HEK293 (cell line): ENCODE data around the gene NAA80.

Source experiments
- KLF16 ChIP-seq: fragments of 450-650 bp; formaldehyde crosslinking; IDR thresholded peaks from 2 replicates; pipeline ENCODE4 v1.5.1; 2017; ENCODE audit warnings: missing biosample characterization, missing genetic modification characterization
- KLF8 ChIP-seq: fragments of 450-650 bp; formaldehyde crosslinking; IDR thresholded peaks from 2 replicates; pipeline ENCODE4 v1.5.1; 2016; ENCODE audit warnings: missing biosample characterization, missing genetic modification characterization
- KLF9 ChIP-seq: fragments of 450-650 bp; formaldehyde crosslinking; IDR thresholded peaks from 2 replicates; pipeline ENCODE4 v1.5.1; 2016; ENCODE audit warnings: missing biosample characterization, missing genetic modification characterization, low read depth
- PRDM10 ChIP-seq: fragments of 450-650 bp; formaldehyde crosslinking; IDR thresholded peaks from 2 replicates; pipeline ENCODE4 v1.5.1; 2016; ENCODE audit warnings: missing biosample characterization, missing genetic modification characterization
- SALL2 ChIP-seq: fragments of 450-650 bp; formaldehyde crosslinking; IDR thresholded peaks from 2 replicates; pipeline ENCODE4 v1.5.0; 2017; ENCODE audit warnings: missing biosample characterization, mild to moderate bottlenecking, missing genetic modification characterization, borderline replicate concordance
- SCRT2 ChIP-seq: fragments of 450-650 bp; formaldehyde crosslinking; IDR thresholded peaks from 2 replicates; pipeline ENCODE4 v1.5.1; 2016; ENCODE audit warnings: missing biosample characterization, missing genetic modification characterization
- TSHZ1 ChIP-seq: fragments of 450-650 bp; formaldehyde crosslinking; IDR thresholded peaks from 2 replicates; pipeline ENCODE4 v1.5.1; 2016; ENCODE audit warnings: missing biosample characterization, missing genetic modification characterization, borderline replicate concordance
- ZBTB6 ChIP-seq: fragments of 450-650 bp; formaldehyde crosslinking; IDR thresholded peaks from 2 replicates; pipeline ENCODE4 v1.5.1; 2017; ENCODE audit warnings: missing biosample characterization, missing genetic modification characterization
- ZFHX2 ChIP-seq: fragments of 450-650 bp; formaldehyde crosslinking; conservative IDR thresholded peaks from 2 replicates; pipeline ENCODE4 v1.5.1; 2016; ENCODE audit warnings: missing biosample characterization, missing genetic modification characterization
- ZFP41 ChIP-seq: fragments of 450-650 bp; formaldehyde crosslinking; IDR thresholded peaks from 2 replicates; pipeline ENCODE4 v1.5.1; 2016; ENCODE audit warnings: missing biosample characterization, missing genetic modification characterization, borderline replicate concordance
- ZFP69B ChIP-seq: fragments of 450-650 bp; formaldehyde crosslinking; IDR thresholded peaks from 2 replicates; pipeline ENCODE4 v1.5.1; 2016; ENCODE audit warnings: missing biosample characterization, missing genetic modification characterization
- ZNF138 ChIP-seq: fragments of 450-650 bp; formaldehyde crosslinking; IDR thresholded peaks from 2 replicates; pipeline ENCODE4 v1.5.1; 2016; ENCODE audit warnings: missing biosample characterization, missing genetic modification characterization, borderline replicate concordance
- ZNF169 ChIP-seq: fragments of 450-650 bp; formaldehyde crosslinking; IDR thresholded peaks from 2 replicates; pipeline ENCODE4 v1.5.1; 2016; ENCODE audit warnings: missing biosample characterization, missing genetic modification characterization
- ZNF175 ChIP-seq: fragments of 450-650 bp; formaldehyde crosslinking; IDR thresholded peaks from 2 replicates; pipeline ENCODE4 v1.5.1; 2016; ENCODE audit warnings: missing biosample characterization, missing genetic modification characterization
- ZNF280C ChIP-seq: fragments of 450-650 bp; formaldehyde crosslinking; IDR thresholded peaks from 2 replicates; pipeline ENCODE4 v1.5.1; 2016; ENCODE audit warnings: missing biosample characterization, missing genetic modification characterization
- ZNF341 ChIP-seq: fragments of 450-650 bp; formaldehyde crosslinking; IDR thresholded peaks from 2 replicates; pipeline ENCODE4; 2016; ENCODE audit warnings: low read depth, missing biosample characterization, missing genetic modification characterization
- ZNF354C ChIP-seq: fragments of 450-650 bp; formaldehyde crosslinking; IDR thresholded peaks from 2 replicates; pipeline ENCODE4 v1.5.1; 2016; ENCODE audit warnings: missing biosample characterization, missing genetic modification characterization, low read depth, borderline replicate concordance
- ZNF398 ChIP-seq: fragments of 450-650 bp; formaldehyde crosslinking; IDR thresholded peaks from 2 replicates; pipeline ENCODE4 v1.5.1; 2017; ENCODE audit warnings: missing biosample characterization, missing genetic modification characterization
- ZNF416 ChIP-seq: fragments of 450-650 bp; formaldehyde crosslinking; IDR thresholded peaks from 2 replicates; pipeline ENCODE4 v1.5.1; 2016; ENCODE audit warnings: missing biosample characterization, missing genetic modification characterization
- ZNF529 ChIP-seq: fragments of 450-650 bp; formaldehyde crosslinking; IDR thresholded peaks from 2 replicates; pipeline ENCODE4 v1.5.1; 2017; ENCODE audit warnings: missing genetic modification characterization, missing biosample characterization; ENCODE audit not compliant: insufficient replicate concordance
- ZNF629 ChIP-seq: fragments of 450-650 bp; formaldehyde crosslinking; IDR thresholded peaks from 2 replicates; pipeline ENCODE4 v1.5.1; 2017; ENCODE audit warnings: missing biosample characterization, missing genetic modification characterization
- ZNF677 ChIP-seq: fragments of 450-650 bp; IDR thresholded peaks from 2 replicates; pipeline ENCODE4 v1.5.0; 2018; ENCODE audit warnings: missing biosample characterization, mild to moderate bottlenecking, missing genetic modification characterization, moderate library complexity
- ZNF776 ChIP-seq: fragments of 450-650 bp; formaldehyde crosslinking; IDR thresholded peaks from 2 replicates; pipeline ENCODE4 v1.5.0; 2017; ENCODE audit warnings: missing biosample characterization, missing genetic modification characterization, borderline replicate concordance
- ZSCAN16 ChIP-seq: fragments of 450-650 bp; formaldehyde crosslinking; IDR thresholded peaks from 2 replicates; pipeline ENCODE4 v1.5.1; 2016; ENCODE audit warnings: missing biosample characterization, missing genetic modification characterization
- ZSCAN18 ChIP-seq: fragments of 450-650 bp; formaldehyde crosslinking; IDR thresholded peaks from 2 replicates; pipeline ENCODE4 v1.5.1; 2016; ENCODE audit warnings: missing biosample characterization, missing genetic modification characterization

The NAA80 gene

GRCh38 chr3:50272911-50273688 lies 26.1 kb downstream of the NAA80 start (continued):
- TF ChIP-seq ZNF629 (tag by site-specific recombination) (peak; percentile 50), KLF9 (tag by site-specific recombination) (no peak), PRDM10 (no peak), ZNF776 (no peak), ZNF529 (tag by site-specific recombination) (no peak), ZNF354C (tag by site-specific recombination) (no peak), ZFP69B (tag by site-specific recombination) (no peak), SALL2 (tag by site-specific recombination) (no peak), ZNF341 (no peak), SCRT2 (tag by site-specific recombination) (peak; percentile 55), ZSCAN18 (no peak), ZNF138 (tag by site-specific recombination) (no peak), TSHZ1 (tag by site-specific recombination) (no peak), ZNF416 (no peak), ZNF280C (no peak), ZNF398 (tag by site-specific recombination) (no peak), ZNF175 (tag by site-specific recombination) (no peak), KLF16 (tag by site-specific recombination) (no peak), ZNF169 (tag by site-specific recombination) (no peak), KLF8 (peak; percentile 46; the same call in 1 of the 2 replicates), ZNF677 (tag by site-specific recombination) (no peak), ZFHX2 (peak; percentile 55; the same call in 1 of the 2 replicates), ZSCAN16 (tag by site-specific recombination) (no peak), ZBTB6 (tag by site-specific recombination) (no peak), ZFP41 (no peak)
